H1 (cell line): ENCODE results near the gene SON. TPM values are rescaled to one million over a fixed set of nuclear protein-coding genes. Genes with fewer than 3 reads are reported as not detected.

ENCODE experiments used
- ATF3 ChIP-seq: IDR thresholded peaks from 2 replicates; pipeline ENCODE4 v1.6.1; 2011; ENCODE audit warnings: low read depth, mild to moderate bottlenecking, low read length; ENCODE audit not compliant: insufficient read depth
- CHD1 ChIP-seq: IDR thresholded peaks from 2 replicates; pipeline ENCODE4 v1.6.1; 2012; ENCODE audit warnings: low read depth, low read length, improper control_type of control experiment
- E2F6 ChIP-seq: IDR thresholded peaks from 2 replicates; pipeline ENCODE4 v1.6.1; 2012; ENCODE audit warnings: inconsistent platforms
- MAFK ChIP-seq: IDR thresholded peaks from 2 replicates; pipeline ENCODE4 v1.6.1; 2012; ENCODE audit warnings: low read depth, mild to moderate bottlenecking, improper control_type of control experiment, low read length
- RBBP5 ChIP-seq: IDR thresholded peaks from 2 replicates; pipeline ENCODE4 v1.7.1; 2012; ENCODE audit warnings: low read depth, mild to moderate bottlenecking, inconsistent platforms, low read length, moderate library complexity, borderline replicate concordance
- SP4 ChIP-seq: IDR thresholded peaks from 2 replicates; pipeline ENCODE4 v1.6.1; 2012; ENCODE audit warnings: low read length, inconsistent platforms
- SRF ChIP-seq: IDR thresholded peaks from 2 replicates; pipeline ENCODE4 v1.6.1; 2011; ENCODE audit warnings: mild to moderate bottlenecking, low read depth, low read length, moderate library complexity
- ZNF274 ChIP-seq: IDR thresholded peaks from 2 replicates; pipeline ENCODE4 v1.7.0; 2012; ENCODE audit warnings: low read length, borderline replicate concordance; ENCODE audit errors: extremely low read depth
- polyA plus RNA-seq, 7 experiments: library from polyadenylated mRNA; depleted of rRNA in 3 of 7; stranded (reverse) in 5 of 7; unstranded in 2 of 7; fragments of >200 nt in 5 of 7; fragments of 200-250 nt in 2 of 7; gene quantifications; 1 replicate in 5 of 7; 2 replicates in 1 of 7; 4 replicates in 1 of 7; pipeline versions ENCODE4 v1.2.1 to v1.2.3, GENCODE V29; 2011 to 2013; ENCODE audit warnings: missing spikeins in 2 of 7, mixed read lengths in 2 of 7
- total RNA-seq: library from RNA; stranded (reverse); fragmentation: NEBNext Ultra II Directional; extraction: Animal tissue kit (Norgen Biotek cat#: 25700); gene quantifications from 2 replicates; pipeline ENCODE4 v1.2.1, GENCODE V29; 2021
- TF ChIP-seq, protein P1 (sequence below): fragments of 300-600 bp; sonication (generic); IDR thresholded peaks from 2 replicates; pipeline ENCODE4 v1.7.1; 2012; ENCODE audit warnings: low read length, moderate library complexity, mild to moderate bottlenecking, inconsistent platforms; ENCODE audit not compliant: insufficient replicate concordance

SON gene
- total and polyA plus RNA-seq, 2 of the 8 experiments (the other 6 are each of a cell fraction or from before 2014, with no cell fraction given) = 122 to 274 TPM

- TF ChIP-seq, protein P1, sequence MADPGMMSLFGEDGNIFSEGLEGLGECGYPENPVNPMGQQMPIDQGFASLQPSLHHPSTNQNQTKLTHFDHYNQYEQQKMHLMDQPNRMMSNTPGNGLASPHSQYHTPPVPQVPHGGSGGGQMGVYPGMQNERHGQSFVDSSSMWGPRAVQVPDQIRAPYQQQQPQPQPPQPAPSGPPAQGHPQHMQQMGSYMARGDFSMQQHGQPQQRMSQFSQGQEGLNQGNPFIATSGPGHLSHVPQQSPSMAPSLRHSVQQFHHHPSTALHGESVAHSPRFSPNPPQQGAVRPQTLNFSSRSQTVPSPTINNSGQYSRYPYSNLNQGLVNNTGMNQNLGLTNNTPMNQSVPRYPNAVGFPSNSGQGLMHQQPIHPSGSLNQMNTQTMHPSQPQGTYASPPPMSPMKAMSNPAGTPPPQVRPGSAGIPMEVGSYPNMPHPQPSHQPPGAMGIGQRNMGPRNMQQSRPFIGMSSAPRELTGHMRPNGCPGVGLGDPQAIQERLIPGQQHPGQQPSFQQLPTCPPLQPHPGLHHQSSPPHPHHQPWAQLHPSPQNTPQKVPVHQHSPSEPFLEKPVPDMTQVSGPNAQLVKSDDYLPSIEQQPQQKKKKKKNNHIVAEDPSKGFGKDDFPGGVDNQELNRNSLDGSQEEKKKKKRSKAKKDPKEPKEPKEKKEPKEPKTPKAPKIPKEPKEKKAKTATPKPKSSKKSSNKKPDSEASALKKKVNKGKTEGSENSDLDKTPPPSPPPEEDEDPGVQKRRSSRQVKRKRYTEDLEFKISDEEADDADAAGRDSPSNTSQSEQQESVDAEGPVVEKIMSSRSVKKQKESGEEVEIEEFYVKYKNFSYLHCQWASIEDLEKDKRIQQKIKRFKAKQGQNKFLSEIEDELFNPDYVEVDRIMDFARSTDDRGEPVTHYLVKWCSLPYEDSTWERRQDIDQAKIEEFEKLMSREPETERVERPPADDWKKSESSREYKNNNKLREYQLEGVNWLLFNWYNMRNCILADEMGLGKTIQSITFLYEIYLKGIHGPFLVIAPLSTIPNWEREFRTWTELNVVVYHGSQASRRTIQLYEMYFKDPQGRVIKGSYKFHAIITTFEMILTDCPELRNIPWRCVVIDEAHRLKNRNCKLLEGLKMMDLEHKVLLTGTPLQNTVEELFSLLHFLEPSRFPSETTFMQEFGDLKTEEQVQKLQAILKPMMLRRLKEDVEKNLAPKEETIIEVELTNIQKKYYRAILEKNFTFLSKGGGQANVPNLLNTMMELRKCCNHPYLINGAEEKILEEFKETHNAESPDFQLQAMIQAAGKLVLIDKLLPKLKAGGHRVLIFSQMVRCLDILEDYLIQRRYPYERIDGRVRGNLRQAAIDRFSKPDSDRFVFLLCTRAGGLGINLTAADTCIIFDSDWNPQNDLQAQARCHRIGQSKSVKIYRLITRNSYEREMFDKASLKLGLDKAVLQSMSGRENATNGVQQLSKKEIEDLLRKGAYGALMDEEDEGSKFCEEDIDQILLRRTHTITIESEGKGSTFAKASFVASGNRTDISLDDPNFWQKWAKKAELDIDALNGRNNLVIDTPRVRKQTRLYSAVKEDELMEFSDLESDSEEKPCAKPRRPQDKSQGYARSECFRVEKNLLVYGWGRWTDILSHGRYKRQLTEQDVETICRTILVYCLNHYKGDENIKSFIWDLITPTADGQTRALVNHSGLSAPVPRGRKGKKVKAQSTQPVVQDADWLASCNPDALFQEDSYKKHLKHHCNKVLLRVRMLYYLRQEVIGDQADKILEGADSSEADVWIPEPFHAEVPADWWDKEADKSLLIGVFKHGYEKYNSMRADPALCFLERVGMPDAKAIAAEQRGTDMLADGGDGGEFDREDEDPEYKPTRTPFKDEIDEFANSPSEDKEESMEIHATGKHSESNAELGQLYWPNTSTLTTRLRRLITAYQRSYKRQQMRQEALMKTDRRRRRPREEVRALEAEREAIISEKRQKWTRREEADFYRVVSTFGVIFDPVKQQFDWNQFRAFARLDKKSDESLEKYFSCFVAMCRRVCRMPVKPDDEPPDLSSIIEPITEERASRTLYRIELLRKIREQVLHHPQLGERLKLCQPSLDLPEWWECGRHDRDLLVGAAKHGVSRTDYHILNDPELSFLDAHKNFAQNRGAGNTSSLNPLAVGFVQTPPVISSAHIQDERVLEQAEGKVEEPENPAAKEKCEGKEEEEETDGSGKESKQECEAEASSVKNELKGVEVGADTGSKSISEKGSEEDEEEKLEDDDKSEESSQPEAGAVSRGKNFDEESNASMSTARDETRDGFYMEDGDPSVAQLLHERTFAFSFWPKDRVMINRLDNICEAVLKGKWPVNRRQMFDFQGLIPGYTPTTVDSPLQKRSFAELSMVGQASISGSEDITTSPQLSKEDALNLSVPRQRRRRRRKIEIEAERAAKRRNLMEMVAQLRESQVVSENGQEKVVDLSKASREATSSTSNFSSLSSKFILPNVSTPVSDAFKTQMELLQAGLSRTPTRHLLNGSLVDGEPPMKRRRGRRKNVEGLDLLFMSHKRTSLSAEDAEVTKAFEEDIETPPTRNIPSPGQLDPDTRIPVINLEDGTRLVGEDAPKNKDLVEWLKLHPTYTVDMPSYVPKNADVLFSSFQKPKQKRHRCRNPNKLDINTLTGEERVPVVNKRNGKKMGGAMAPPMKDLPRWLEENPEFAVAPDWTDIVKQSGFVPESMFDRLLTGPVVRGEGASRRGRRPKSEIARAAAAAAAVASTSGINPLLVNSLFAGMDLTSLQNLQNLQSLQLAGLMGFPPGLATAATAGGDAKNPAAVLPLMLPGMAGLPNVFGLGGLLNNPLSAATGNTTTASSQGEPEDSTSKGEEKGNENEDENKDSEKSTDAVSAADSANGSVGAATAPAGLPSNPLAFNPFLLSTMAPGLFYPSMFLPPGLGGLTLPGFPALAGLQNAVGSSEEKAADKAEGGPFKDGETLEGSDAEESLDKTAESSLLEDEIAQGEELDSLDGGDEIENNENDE = no peak
- TF ChIP-seq SP4 (no peak), ZNF274 (no peak), SRF (no peak), CHD1 (no peak), ATF3 (no peak), E2F6 (no peak), MAFK (no peak), RBBP5 (no peak)
Measured at GRCh38 chr21:33554982-33555344, 12.1 kb downstream of the SON start (continued).
